Ovary (tissue), 9 donors: ENCODE results near the gene IPO7. TPM values are rescaled to one million over a fixed set of nuclear protein-coding genes. Genes with fewer than 3 reads are reported as not detected.
A peak's percentile ranks its signal among the peaks of the same experiment; 100 is the strongest.

Experiments
- DNase-seq, 5 donors: peaks; one replicate each; pipeline ENCODE4 v3.0.0-alpha.2; 2019 to 2020
- H3K27ac ChIP-seq, 2 donors: fragments of 200-600 bp; one replicate each; pipeline versions ENCODE4 v1.5.1 to v1.8.0; 2019 to 2022
- H3K27me3 ChIP-seq: fragments of 200-600 bp; one replicate; pipeline ENCODE4 v1.8.0; 2022
- H3K36me3 ChIP-seq: fragments of 200-600 bp; sonication (generic); one replicate; pipeline ENCODE4 v1.5.1; 2019
- H3K4me1 ChIP-seq: one replicate; pipeline ENCODE4 v1.8.1; 2013; ENCODE audit warnings: mild to moderate bottlenecking, moderate library complexity; ENCODE audit not compliant: insufficient read depth
- H3K4me3 ChIP-seq: fragments of 200-600 bp; sonication (generic); one replicate; pipeline ENCODE4 v1.5.1; 2017
- H3K9me3 ChIP-seq, 2 donors: fragments of 200-600 bp in 1 of 2; sonication (generic) in 1 of 2; one replicate each; pipeline versions ENCODE4 v1.5.1 to v1.8.1; 2013 to 2019; ENCODE audit warnings: mild to moderate bottlenecking in 1 of 2, moderate library complexity in 1 of 2
- CTCF ChIP-seq, 3 donors: fragments of 450-650 bp in 2 of 3; fragments of 200-600 bp in 1 of 3; IDR thresholded peaks; one replicate each; pipeline versions ENCODE4 v1.5.1 to v1.8.0; 2016 to 2022; ENCODE audit warnings: antibody characterized with exemption in 3 of 3, mild to moderate bottlenecking in 1 of 3
- EP300 ChIP-seq: sonication (generic); formaldehyde crosslinking; IDR thresholded peaks from one replicate; pipeline ENCODE4 v1.6.1; 2017; ENCODE audit warnings: antibody characterized with exemption
- POLR2A ChIP-seq: fragments of 450-650 bp; IDR thresholded peaks from one replicate; pipeline ENCODE4 v1.6.1; 2017; ENCODE audit warnings: antibody characterized with exemption, mild to moderate bottlenecking, moderate library complexity
- WGBS, 3 donors: extraction: QIAGEN DNeasy Blood & Tissue Kit in 1 of 3; methylation state at CpG; one replicate each; pipeline versions ENCODE4 v1.1.5 to v1.1.7; 2013 to 2017; 5-methylcytosine and 5-hydroxymethylcytosine counted together
- intact Hi-C, 4 donors: fragments of 100-400 bp; cut with DNase I; formaldehyde crosslinking; loops; one replicate each; pipeline versions ENCODE4 v1.11.0 to v1.15.1; 2022 to 2023
- polyA plus RNA-seq, 2 donors: library from polyadenylated mRNA; stranded (reverse); fragments of 200-250 nt in 1 of 2; fragments of 350-450 nt in 1 of 2; fragmentation: Illumina TruSeq in 1 of 2; extraction: RNeasy Lipid Tissue Mini Kit (QIAGEN cat#74804) in 1 of 2; gene quantifications; one replicate each; pipeline ENCODE4 v1.2.3, GENCODE V29; 2013 to 2014
- small RNA-seq: library from RNA; depleted of rRNA; stranded (forward); fragments of <200 nt; gene quantifications from one replicate; pipeline ENCODE3, GENCODE V24; 2016
- total RNA-seq, 7 donors: library from RNA; depleted of rRNA in 2 of 7; stranded (reverse); fragments of >200 nt in 2 of 7; fragmentation: NEBNext Ultra II Directional in 3 of 7; extraction: Animal tissue kit (Norgen Biotek cat#: 25700) in 3 of 7; gene quantifications; one replicate each; pipeline versions ENCODE4 v1.1.0 to v1.2.4, GENCODE V29; 2016 to 2023
- donor health status: DM: no; HTN: no; CAD: no; lungs with moderate emphysema.
- donor health status: DM: no; HTN: no; CAD: no.
- donor health status: Bipolar disorder and iron deficiency.
- donor health status: DM: yes; HTN: yes; CAD: no.
- donor health status: DM: no; HTN: no; CAD: no.
- donor health status: DM: yes; HTN: yes; CAD: no.

The IPO7 gene
- total and polyA plus RNA-seq, 9 donors: 32.3 to 122 (median 100) TPM

- Histone ChIP-seq H3K27ac (no peak overlapping the region), H3K4me1 (no peaks in the 10 kb centered on the region), H3K27me3 (no peaks in the 10 kb centered on the region), H3K4me3 (no peak overlapping the region), H3K9me3 (no peaks in the 10 kb centered on the region), H3K36me3 (no peaks in the 10 kb centered on the region)
- 76 to 79% (median 79%) methylated on average over 6 of the region's 6 CpGs for WGBS, 3 donors
- intact Hi-C loops: no loop called here
- TF ChIP-seq EP300: no peak
- TF ChIP-seq POLR2A: no peak
- no peak for TF ChIP-seq CTCF (IDR thresholded peaks at IDR 0.05)
- no peak for DNase-seq
These were observed 111.5 kb downstream of the IPO7 start for GRCh38 chr11:9495803-9496514.

Small RNA genes lying within 50 kb of the gene (small RNA-seq; reads per million reads assigned to genes)
- gene SNORA23: 27.9 reads per million, percentile 88 among the genes with 10 or more reads in this experiment

Other genes starting within 250 kb of the IPO7 start
- 10 to 100 TPM; 48.6 to 73.7 (median 66.6) TPM for gene DENND5A, start 119.3 kb upstream of the IPO7 start, total RNA-seq
- gene DENND5A, start 119.3 kb upstream of the IPO7 start, polyA plus RNA-seq: 100 to 1,000 TPM in 1 of 2 donors, 10 to 100 TPM in 1; 44.2 to 122 TPM
- gene TMEM41B, start 70.1 kb upstream of the IPO7 start, total RNA-seq: 10 to 100 TPM; 15.4 to 29.4 (median 20.0) TPM
- gene TMEM41B, start 70.1 kb upstream of the IPO7 start, polyA plus RNA-seq: 10 to 100 TPM; 10.0 to 11.2 TPM
- gene ZNF143, start 76.4 kb downstream of the IPO7 start, total RNA-seq: 10 to 100 TPM; 12.6 to 48.7 (median 32.3) TPM
- 10 to 100 TPM; 16.3 to 23.2 TPM for gene ZNF143, start 76.4 kb downstream of the IPO7 start, polyA plus RNA-seq
- 10 to 100 TPM; 10.5 to 55.4 (median 21.6) TPM for gene WEE1, start 189.0 kb downstream of the IPO7 start, total RNA-seq
- gene WEE1, start 189.0 kb downstream of the IPO7 start, polyA plus RNA-seq: 10 to 100 TPM; 10.6 to 27.4 TPM